Measurements from ENCODE around the gene ALOX15.
"Not testable (repeated sequence)": the region's sequence is repeated elsewhere in the genome, so short reads cannot be mapped to it uniquely, and the experiment has no call there.

- TF ChIP-seq, protein P1, sequence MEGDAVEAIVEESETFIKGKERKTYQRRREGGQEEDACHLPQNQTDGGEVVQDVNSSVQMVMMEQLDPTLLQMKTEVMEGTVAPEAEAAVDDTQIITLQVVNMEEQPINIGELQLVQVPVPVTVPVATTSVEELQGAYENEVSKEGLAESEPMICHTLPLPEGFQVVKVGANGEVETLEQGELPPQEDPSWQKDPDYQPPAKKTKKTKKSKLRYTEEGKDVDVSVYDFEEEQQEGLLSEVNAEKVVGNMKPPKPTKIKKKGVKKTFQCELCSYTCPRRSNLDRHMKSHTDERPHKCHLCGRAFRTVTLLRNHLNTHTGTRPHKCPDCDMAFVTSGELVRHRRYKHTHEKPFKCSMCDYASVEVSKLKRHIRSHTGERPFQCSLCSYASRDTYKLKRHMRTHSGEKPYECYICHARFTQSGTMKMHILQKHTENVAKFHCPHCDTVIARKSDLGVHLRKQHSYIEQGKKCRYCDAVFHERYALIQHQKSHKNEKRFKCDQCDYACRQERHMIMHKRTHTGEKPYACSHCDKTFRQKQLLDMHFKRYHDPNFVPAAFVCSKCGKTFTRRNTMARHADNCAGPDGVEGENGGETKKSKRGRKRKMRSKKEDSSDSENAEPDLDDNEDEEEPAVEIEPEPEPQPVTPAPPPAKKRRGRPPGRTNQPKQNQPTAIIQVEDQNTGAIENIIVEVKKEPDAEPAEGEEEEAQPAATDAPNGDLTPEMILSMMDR (IDR thresholded peaks at IDR 0.05), result not testable (repeated sequence)
- TF ChIP-seq POLR2A (IDR thresholded peaks at IDR 0.05); POLR2AphosphoS5 (IDR thresholded peaks at IDR 0.05; ENCODE audit: insufficient read depth in 1 of 2, low read depth in 1 of 2): not testable (repeated sequence)
Observed at GRCh38 chr17:4655933-4656332, 14.5 kb upstream of the ALOX15 start.

Data from vagina (tissue), 2 donors.